Measurements from ENCODE around the gene ZNF76. TPM values are rescaled to one million over a fixed set of nuclear protein-coding genes. Genes with fewer than 3 reads are reported as not detected.

ZNF76 gene
- total and polyA plus RNA-seq, 9 of the 15 experiments (the other 6 are each of a cell fraction or from before 2014, with no cell fraction given) = 1.2 to 17.8 (median 10.7) TPM

GRCh38 chr6:35343092-35343834 lies 83.7 kb downstream of the ZNF76 start (continued):
- TF ChIP-seq ZBTB49 (CRISPR knock-in tag; IDR thresholded peaks at IDR 0.05; ENCODE audit: borderline replicate concordance) = no peak
- no peak for TF ChIP-seq ZZZ3 (IDR thresholded peaks at IDR 0.05)
- TF ChIP-seq RBM17 (IDR thresholded peaks at IDR 0.05; ENCODE audit: borderline replicate concordance, low read depth, low read length) = no peak
- TF ChIP-seq ZNF655 (CRISPR knock-in tag; IDR thresholded peaks at IDR 0.05) = no peak
- no peak for TF ChIP-seq SMARCB1 (IDR thresholded peaks at IDR 0.05; ENCODE audit: insufficient read length, low read depth)
- peak; percentile 43; the same call in 1 of the 2 replicates for TF ChIP-seq MAFK (IDR thresholded peaks at IDR 0.05; ENCODE audit: low read length)
- no peak for TF ChIP-seq USF1 (CRISPR knock-in tag; IDR thresholded peaks at IDR 0.05)
- TF ChIP-seq SRSF9 (IDR thresholded peaks at IDR 0.05; ENCODE audit: borderline replicate concordance, low read depth, low read length) = no peak
- TF ChIP-seq BRF1 (IDR thresholded peaks at IDR 0.05; ENCODE audit: borderline replicate concordance, extremely low read depth, insufficient read length) = no peak
- TF ChIP-seq MIER1 (IDR thresholded peaks at IDR 0.05; ENCODE audit: low read depth) = peak; percentile 52; the same call in 1 of the 2 replicates
- TF ChIP-seq NELFE (IDR thresholded peaks at IDR 0.05; ENCODE audit: insufficient read depth, insufficient read length) = no peak
- no peak for TF ChIP-seq STAT5B (CRISPR knock-in tag; IDR thresholded peaks at IDR 0.05)
- no peak for TF ChIP-seq ZNF766 (CRISPR knock-in tag; conservative IDR thresholded peaks at IDR 0.05)
- peak; percentile 70 for TF ChIP-seq HMGN3 (IDR thresholded peaks at IDR 0.05; ENCODE audit: borderline replicate concordance, extremely low read depth, insufficient read length, low read depth, low read length)
- no peak for TF ChIP-seq GTF2B (IDR thresholded peaks at IDR 0.05; ENCODE audit: extremely low read depth, insufficient read length)
- no peak for TF ChIP-seq RBFOX2 (IDR thresholded peaks at IDR 0.05; ENCODE audit: low read depth, low read length)
- TF ChIP-seq ATF1 (CRISPR knock-in tag; IDR thresholded peaks at IDR 0.05) = no peak
- TF ChIP-seq ATF1 (tag; IDR thresholded peaks at IDR 0.05) = peak; percentile 84
- no peak for TF ChIP-seq CHD1 (IDR thresholded peaks at IDR 0.05; ENCODE audit: low read length)
- TF ChIP-seq THAP12 (CRISPR knock-in tag; IDR thresholded peaks at IDR 0.05) = no peak
- TF ChIP-seq SRSF7 (optimal IDR thresholded peaks at IDR 0.05; ENCODE audit: low read depth, low read length) = no peak

Data from K562 (cell line).